A549 (cell line): ENCODE data around the gene PPP6R3.

Source experiments
- CTCF ChIP-seq: fragments of >200 bp; sonication (Bioruptor Twin); formaldehyde crosslinking; IDR thresholded peaks from 3 replicates; pipeline ENCODE4 v1.5.1; 2016
- EHMT2 ChIP-seq: fragments of 200-600 bp; sonication (generic); IDR thresholded peaks from 2 replicates; pipeline ENCODE4 v1.6.1; 2016; ENCODE audit warnings: antibody characterized with exemption, low read depth, mild to moderate bottlenecking, moderate library complexity
- MAX ChIP-seq: IDR thresholded peaks from 2 replicates; pipeline ENCODE4 v1.6.1; 2012
- MYC ChIP-seq: IDR thresholded peaks from 2 replicates; pipeline ENCODE4 v1.6.1; 2012; ENCODE audit warnings: mild to moderate bottlenecking, inconsistent platforms, low read length, improper control_type of control experiment, borderline replicate concordance
- NFE2L2 ChIP-seq: fragments of 150-350 bp; conservative IDR thresholded peaks from 2 replicates; pipeline ENCODE4 v1.6.1; 2014; ENCODE audit warnings: low read length
- POLR2A ChIP-seq: IDR thresholded peaks from 2 replicates; pipeline ENCODE4 v1.6.1; 2012; ENCODE audit warnings: mild to moderate bottlenecking, low read length
- RAD21 ChIP-seq, 2 experiments: fragments of >200 bp in 1 of 2; sonication (Bioruptor Twin) in 1 of 2; formaldehyde crosslinking in 1 of 2; IDR thresholded peaks in 1 of 2; conservative IDR thresholded peaks in 1 of 2; 2 replicates in 1 of 2; 3 replicates in 1 of 2; pipeline ENCODE4 v1.6.1; 2012 to 2018; ENCODE audit warnings: inconsistent platforms in 1 of 2
- RFX5 ChIP-seq: fragments of 450-650 bp; IDR thresholded peaks from 2 replicates; pipeline ENCODE4 v1.7.1; 2014; ENCODE audit warnings: antibody characterized with exemption, mild to moderate bottlenecking, moderate library complexity
- SREBF2 ChIP-seq: fragments of 450-650 bp; IDR thresholded peaks from 2 replicates; pipeline ENCODE4 v1.6.1; 2014; ENCODE audit warnings: mild to moderate bottlenecking, moderate library complexity

GRCh38 chr11:68481579-68482240 lies 21.2 kb downstream of the PPP6R3 start:
- TF ChIP-seq POLR2A = no peak
- TF ChIP-seq RFX5 = no peak
- TF ChIP-seq EHMT2 = no peak
- TF ChIP-seq CTCF = no peak
- no peak for TF ChIP-seq MYC
- TF ChIP-seq RAD21 (conservative IDR thresholded peaks at IDR 0.05 in 1 of 2, IDR thresholded peaks at IDR 0.05 in 1 of 2) = no peak
- no peak for TF ChIP-seq NFE2L2
- no peak for TF ChIP-seq SREBF2
- TF ChIP-seq MAX = no peak
